Activated CD4-positive, alpha-beta T cell treated with anti-CD3 and anti-CD28 coated beads, Interleukin-2, amount 10 ng/mL, durations not matched to agents 7 days and 5 days (primary cell): Measurements from ENCODE around the gene HS3ST4. TPM values are rescaled to one million over a fixed set of nuclear protein-coding genes. Genes with fewer than 3 reads are reported as not detected.
"Not testable (repeated sequence)": the region's sequence is repeated elsewhere in the genome, so short reads cannot be mapped to it uniquely, and the experiment has no call there.

ENCODE experiments used
- CTCF ChIA-PET: fragments of 350-600 bp; sonication (Branson Sonifier 250); formaldehyde crosslinking; loops from one replicate; lab custom pipeline; 2021; ENCODE audit warnings: antibody characterized with exemption; lab: Charles Lee
- POLR2A ChIA-PET: fragments of 350-600 bp; sonication (Branson Sonifier 250); formaldehyde crosslinking; loops from one replicate; lab custom pipeline; 2021; ENCODE audit warnings: antibody characterized with exemption; lab: Charles Lee
- DNase-seq: peaks from one replicate; pipeline ENCODE4 v3.0.0-alpha.2; 2020
- H3K27ac Mint-ChIP-seq: one replicate; pipeline ENCODE4 v1.8.0; 2021; ENCODE audit warnings: mild to moderate bottlenecking, moderate library complexity, mixed read lengths
- H3K27me3 Mint-ChIP-seq: one replicate; pipeline ENCODE4 v1.8.0; 2021; ENCODE audit warnings: mixed read lengths
- H3K36me3 Mint-ChIP-seq: one replicate; pipeline ENCODE4 v1.8.0; 2021; ENCODE audit warnings: low read depth, mixed read lengths
- H3K4me1 Mint-ChIP-seq: one replicate; pipeline ENCODE4 v1.8.0; 2021; ENCODE audit warnings: mixed read lengths
- H3K4me3 Mint-ChIP-seq: one replicate; pipeline ENCODE4 v1.8.0; 2021; ENCODE audit warnings: mild to moderate bottlenecking, moderate library complexity, mixed read lengths
- H3K9me3 Mint-ChIP-seq: one replicate; pipeline ENCODE4 v1.8.0; 2021; ENCODE audit warnings: mixed read lengths
- total RNA-seq, 2 experiments: library from RNA; stranded (reverse); gene quantifications; one replicate each; pipeline ENCODE4 v1.2.3, GENCODE V29; 2021

HS3ST4 gene
- total RNA-seq, 2 experiments from 2014 or later, result not detected

DNA sequence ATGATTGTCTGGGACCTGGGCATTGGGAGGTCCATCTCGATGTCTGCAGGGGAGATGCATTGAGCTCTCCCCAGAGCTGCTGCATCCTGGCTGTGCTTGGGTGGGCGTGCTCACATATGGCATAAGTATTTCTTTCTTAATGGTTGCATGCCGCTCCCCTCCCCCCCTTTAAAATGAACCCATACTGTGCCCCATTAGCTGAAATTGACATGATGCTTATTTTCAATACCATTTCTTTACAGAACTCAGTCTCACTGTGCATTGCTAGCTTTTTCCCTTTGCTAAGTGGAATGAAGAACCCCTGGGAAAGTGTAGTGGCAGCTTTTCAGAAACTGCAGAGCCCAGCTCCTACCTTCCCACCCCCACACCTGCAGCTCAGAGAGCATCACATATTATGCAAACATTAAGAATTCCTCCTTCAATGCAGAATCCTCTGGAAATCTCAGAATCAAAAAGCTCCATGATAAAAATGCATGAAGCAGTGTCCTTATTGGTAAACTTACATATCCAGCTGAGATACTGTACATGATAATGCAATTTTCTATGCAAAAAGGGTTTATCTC is 56.4 kb downstream of the HS3ST4 start:
- Mint-ChIP-seq H3K36me3 (no peaks in the 10 kb centered on the region), H3K27me3 (no peaks in the 10 kb centered on the region), H3K4me1 (no peaks in the 10 kb centered on the region), H3K27ac (no peak overlapping the region), H3K4me3 (no peak overlapping the region), H3K9me3 (no peaks in the 10 kb centered on the region)
- ChIA-PET CTCF (interaction anchor here (0.5 kb wide), 1 partner anchor 39 kb away, joined by 3 read pairs; no protein-coding TSS in a partner anchor), POLR2A (no interaction called here)
- DNase-seq, result no peak

DNA sequence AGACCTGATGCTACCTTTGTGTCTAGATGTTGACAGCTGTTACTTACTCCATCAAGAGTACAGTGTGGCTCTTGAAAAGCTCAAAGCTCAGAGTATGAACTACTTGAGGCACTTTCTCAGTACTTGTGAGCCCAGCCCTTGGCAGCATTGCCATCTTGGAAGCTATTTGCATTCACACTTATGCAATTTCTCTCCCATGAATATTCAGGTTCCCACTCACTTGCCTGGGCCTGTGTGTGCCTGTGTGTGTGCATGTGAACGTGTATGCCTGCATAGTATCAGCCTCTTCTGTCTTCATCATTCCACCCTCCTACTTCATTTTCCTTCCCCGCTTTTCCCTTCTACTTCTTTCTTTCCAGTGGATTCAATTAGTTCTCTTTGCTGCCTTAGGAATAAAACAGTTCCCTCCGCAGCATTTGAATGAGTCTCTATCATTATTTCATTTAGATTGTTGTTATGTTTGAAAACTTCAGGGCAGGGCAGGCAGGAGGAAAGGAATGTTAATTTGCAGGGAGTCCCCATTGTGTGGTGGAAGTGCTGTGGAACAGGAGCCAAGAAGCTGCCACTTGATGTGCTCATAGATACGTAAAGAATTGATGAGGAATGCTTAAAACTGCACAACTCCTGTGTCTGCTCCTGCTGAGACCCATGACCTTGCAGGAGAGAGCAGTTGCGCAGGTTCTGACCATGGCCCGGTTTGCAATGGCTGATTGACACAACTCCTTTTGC is 58.9 kb downstream of the HS3ST4 start:
- DNase-seq, result no peak
- H3K4me1 Mint-ChIP-seq, result no peaks in the 10 kb centered on the region
- no peaks in the 10 kb centered on the region for H3K36me3 Mint-ChIP-seq
- POLR2A ChIA-PET, result no interaction called here
- CTCF ChIA-PET, result no interaction called here
- H3K9me3 Mint-ChIP-seq, result no peaks in the 10 kb centered on the region
- no peak overlapping the region for H3K27ac Mint-ChIP-seq
- H3K27me3 Mint-ChIP-seq, result no peaks in the 10 kb centered on the region
- H3K4me3 Mint-ChIP-seq, result no peak overlapping the region

DNA sequence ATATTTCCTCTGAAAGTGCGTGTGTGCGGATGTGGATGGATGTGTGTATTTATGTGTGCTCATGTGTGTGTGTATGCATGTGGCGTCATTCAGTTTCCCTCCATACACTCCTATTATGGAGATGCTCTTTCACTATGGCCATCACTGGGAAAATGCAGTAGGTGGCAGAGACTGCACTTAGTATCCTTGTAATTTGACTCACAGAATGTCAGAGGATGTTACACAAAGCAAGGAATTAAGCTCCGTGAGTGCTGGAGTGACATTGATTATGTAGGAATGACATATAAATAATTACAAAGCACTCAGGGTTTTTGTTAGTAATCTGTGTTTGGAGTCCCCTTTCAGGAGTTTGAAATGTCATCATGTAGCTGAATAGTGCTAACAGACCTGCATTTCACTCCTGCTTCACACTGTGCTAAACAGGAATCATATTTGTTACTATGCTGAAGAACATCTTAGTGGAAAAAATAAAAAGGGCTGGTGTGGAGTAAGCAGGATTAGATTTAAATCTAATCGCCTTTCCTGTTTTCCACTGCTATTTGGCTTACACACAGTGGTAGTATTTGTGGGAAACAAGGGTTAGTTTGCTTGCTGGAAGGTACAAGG is 59.6 kb downstream of the HS3ST4 start:
- Mint-ChIP-seq H3K27me3 (no peaks in the 10 kb centered on the region), H3K9me3 (no peaks in the 10 kb centered on the region), H3K4me3 (no peak overlapping the region), H3K27ac (no peak overlapping the region), H3K4me1 (no peaks in the 10 kb centered on the region), H3K36me3 (no peaks in the 10 kb centered on the region)
- ChIA-PET POLR2A (no interaction called here), CTCF (no interaction called here)
- DNase-seq, result no peak

GRCh38 chr16:25764466-25764865 is 72.7 kb downstream of the HS3ST4 start:
- H3K4me1 Mint-ChIP-seq, result no peaks in the 10 kb centered on the region
- no peaks in the 10 kb centered on the region for H3K27me3 Mint-ChIP-seq
- H3K4me3 Mint-ChIP-seq, result no peak overlapping the region
- no peak overlapping the region for H3K27ac Mint-ChIP-seq
- no peak for DNase-seq
- H3K9me3 Mint-ChIP-seq, result no peaks in the 10 kb centered on the region
- ChIA-PET POLR2A (no interaction called here), CTCF (no interaction called here)
- no peaks in the 10 kb centered on the region for H3K36me3 Mint-ChIP-seq

DNA sequence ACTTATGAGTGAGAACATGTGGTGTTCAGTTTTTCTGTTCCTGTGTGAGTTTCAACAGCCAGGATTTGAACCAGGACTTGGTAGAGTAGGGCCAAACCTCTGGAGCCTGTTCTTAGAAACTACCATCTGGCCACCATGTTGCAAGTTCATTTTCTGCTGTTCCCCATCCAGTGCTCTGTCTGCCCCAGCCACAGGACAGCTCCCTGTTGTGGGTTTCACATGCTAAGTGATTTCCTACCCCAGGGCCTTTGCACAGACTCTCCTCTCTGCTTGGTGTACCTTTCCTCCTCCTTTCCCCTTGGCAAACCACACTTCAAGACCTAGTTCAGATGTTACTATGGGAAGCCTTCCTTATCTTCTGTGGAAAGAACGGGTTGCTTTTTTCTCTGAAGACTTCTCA is 79.5 kb downstream of the HS3ST4 start:
- Mint-ChIP-seq H3K27ac (no peak overlapping the region), H3K4me3 (no peak overlapping the region), H3K36me3 (no peaks in the 10 kb centered on the region), H3K4me1 (no peaks in the 10 kb centered on the region), H3K27me3 (no peaks in the 10 kb centered on the region), H3K9me3 (peaks cover 3% of the 10 kb centered on the region)
- POLR2A ChIA-PET, result no interaction called here
- no peak for DNase-seq
- CTCF ChIA-PET, result no interaction called here

GRCh38 chr16:25771812-25772568 is 80.2 kb downstream of the HS3ST4 start:
- DNase-seq, result no peak
- peaks cover 3% of the 10 kb centered on the region for H3K9me3 Mint-ChIP-seq
- H3K4me3 Mint-ChIP-seq, result no peak overlapping the region
- ChIA-PET POLR2A (no interaction called here), CTCF (interaction anchor here (0.9 kb wide), 1 partner anchor 13 kb away, joined by 3 read pairs; no protein-coding TSS in a partner anchor)
- no peaks in the 10 kb centered on the region for H3K27me3 Mint-ChIP-seq
- H3K27ac Mint-ChIP-seq, result no peak overlapping the region
- H3K36me3 Mint-ChIP-seq, result no peaks in the 10 kb centered on the region
- no peaks in the 10 kb centered on the region for H3K4me1 Mint-ChIP-seq

GRCh38 chr16:25776214-25776613 is 84.5 kb downstream of the HS3ST4 start:
- H3K36me3 Mint-ChIP-seq, H3K27ac Mint-ChIP-seq, POLR2A ChIA-PET, H3K9me3 Mint-ChIP-seq, DNase-seq, H3K4me3 Mint-ChIP-seq, CTCF ChIA-PET, H3K4me1 Mint-ChIP-seq, H3K27me3 Mint-ChIP-seq: not testable (repeated sequence)

DNA sequence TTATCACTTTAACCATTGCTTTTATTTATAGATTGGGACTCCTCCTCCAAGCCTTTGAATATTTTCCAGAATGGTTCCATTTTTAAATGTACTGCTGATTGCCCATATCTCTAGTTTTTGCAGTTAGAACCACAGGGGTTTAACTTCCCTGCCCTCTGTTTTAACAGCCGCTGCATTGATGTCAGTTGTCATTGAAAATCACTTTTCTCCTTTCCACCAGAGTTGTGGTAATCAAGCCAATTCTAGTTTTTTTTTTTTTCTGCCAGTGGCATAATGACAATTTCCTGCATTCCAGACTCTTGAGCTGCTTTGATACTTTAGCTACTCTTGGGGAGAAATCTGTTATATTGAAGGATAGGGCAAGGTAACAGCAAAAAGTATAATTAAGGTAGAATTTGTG is 91.5 kb downstream of the HS3ST4 start:
- H3K36me3 Mint-ChIP-seq, result no peaks in the 10 kb centered on the region
- H3K9me3 Mint-ChIP-seq, result no peaks in the 10 kb centered on the region
- H3K4me3 Mint-ChIP-seq, result no peak overlapping the region
- no peak for DNase-seq
- H3K27me3 Mint-ChIP-seq, result peaks cover 2% of the 10 kb centered on the region
- no peaks in the 10 kb centered on the region for H3K4me1 Mint-ChIP-seq
- ChIA-PET POLR2A (no interaction called here), CTCF (no interaction called here)
- H3K27ac Mint-ChIP-seq, result no peak overlapping the region

GRCh38 chr16:25785361-25785760 is 93.6 kb downstream of the HS3ST4 start:
- ChIA-PET POLR2A (no interaction called here), CTCF (interaction anchor here (0.8 kb wide), 1 partner anchor 13 kb away, joined by 3 read pairs; no protein-coding TSS in a partner anchor)
- no peaks in the 10 kb centered on the region for H3K36me3 Mint-ChIP-seq
- DNase-seq, result no peak
- no peak overlapping the region for H3K4me3 Mint-ChIP-seq
- no peaks in the 10 kb centered on the region for H3K9me3 Mint-ChIP-seq
- H3K27me3 Mint-ChIP-seq, result peaks cover 2% of the 10 kb centered on the region
- H3K4me1 Mint-ChIP-seq, result no peaks in the 10 kb centered on the region
- no peak overlapping the region for H3K27ac Mint-ChIP-seq

- Mint-ChIP-seq H3K9me3 (no peaks in the 10 kb centered on the region), H3K4me3 (no peak overlapping the region), H3K4me1 (no peaks in the 10 kb centered on the region), H3K36me3 (no peaks in the 10 kb centered on the region), H3K27ac (no peak overlapping the region), H3K27me3 (peaks cover 4% of the 10 kb centered on the region)
- ChIA-PET CTCF (no interaction called here), POLR2A (no interaction called here)
- no peak for DNase-seq
These were observed 95.0 kb downstream of the HS3ST4 start for GRCh38 chr16:25786748-25787147.

GRCh38 chr16:25788637-25789036 is 96.9 kb downstream of the HS3ST4 start:
- no peaks in the 10 kb centered on the region for H3K4me1 Mint-ChIP-seq
- H3K36me3 Mint-ChIP-seq, result no peaks in the 10 kb centered on the region
- H3K27me3 Mint-ChIP-seq, result peaks cover 6% of the 10 kb centered on the region
- no peaks in the 10 kb centered on the region for H3K9me3 Mint-ChIP-seq
- H3K4me3 Mint-ChIP-seq, result no peak overlapping the region
- ChIA-PET POLR2A (no interaction called here), CTCF (interaction anchor here (1.7 kb wide), 1 partner anchor 9 kb away, joined by 4 read pairs; no protein-coding TSS in a partner anchor)
- no peak for DNase-seq
- H3K27ac Mint-ChIP-seq, result no peak overlapping the region

DNA sequence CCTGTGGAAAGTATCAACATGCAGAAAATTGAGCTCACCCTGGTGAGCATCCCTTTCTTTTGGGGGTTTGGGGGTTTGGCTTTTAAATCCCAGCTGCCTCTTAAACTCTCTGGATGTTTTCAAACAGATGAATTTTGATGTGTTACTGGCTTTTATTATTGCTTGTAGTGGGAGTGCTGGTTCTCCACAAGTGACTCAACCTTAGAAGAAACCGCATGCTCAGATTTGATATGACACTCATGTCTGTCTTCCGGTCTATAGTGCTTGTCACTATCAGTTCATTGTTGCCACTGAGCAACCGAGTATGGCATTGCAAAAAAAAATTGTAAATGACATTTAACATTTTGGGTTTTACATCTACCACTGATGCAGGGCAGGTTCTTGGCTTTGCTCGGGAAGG is 104.5 kb downstream of the HS3ST4 start:
- Mint-ChIP-seq H3K27ac (no peak overlapping the region), H3K4me1 (no peaks in the 10 kb centered on the region), H3K27me3 (peaks cover 4% of the 10 kb centered on the region), H3K4me3 (no peak overlapping the region), H3K9me3 (no peaks in the 10 kb centered on the region), H3K36me3 (no peaks in the 10 kb centered on the region)
- CTCF ChIA-PET, result no interaction called here
- no peak for DNase-seq
- POLR2A ChIA-PET, result no interaction called here

- ChIA-PET CTCF (interaction anchor here (1.2 kb wide), 1 partner anchor 10 kb away, joined by 4 read pairs; no protein-coding TSS in a partner anchor), POLR2A (no interaction called here)
- H3K27ac Mint-ChIP-seq, result no peak overlapping the region
- DNase-seq, result no peak
- H3K9me3 Mint-ChIP-seq, result no peaks in the 10 kb centered on the region
- peaks cover 2% of the 10 kb centered on the region for H3K27me3 Mint-ChIP-seq
- no peak overlapping the region for H3K4me3 Mint-ChIP-seq
- H3K4me1 Mint-ChIP-seq, result no peaks in the 10 kb centered on the region
- H3K36me3 Mint-ChIP-seq, result no peaks in the 10 kb centered on the region
These were observed 106.3 kb downstream of the HS3ST4 start for GRCh38 chr16:25798065-25798464.
